Peyer's patch (tissue), 4 donors: ENCODE data around the gene TRIM31. TPM values are rescaled to one million over a fixed set of nuclear protein-coding genes. Genes with fewer than 3 reads are reported as not detected.

Source experiments
- DNase-seq, 3 donors: peaks; one replicate each; pipeline ENCODE4 v3.0.0-alpha.2; 2017 to 2019
- H3K27ac ChIP-seq, 4 donors: fragments of 200-600 bp; sonication (generic); one replicate each; pipeline ENCODE4 v1.5.1; 2016 to 2019
- H3K27me3 ChIP-seq, 2 donors: fragments of 200-600 bp; sonication (generic); one replicate each; pipeline ENCODE4 v1.5.1; 2019
- H3K36me3 ChIP-seq, 3 donors: fragments of 200-600 bp; sonication (generic); one replicate each; pipeline ENCODE4 v1.5.1; 2016 to 2019
- H3K4me1 ChIP-seq, 4 donors: fragments of 200-600 bp; sonication (generic); one replicate each; pipeline ENCODE4 v1.5.1; 2016 to 2019
- H3K4me3 ChIP-seq, 4 donors: fragments of 200-600 bp; sonication (generic); 1 replicate in 3 of 4; 2 replicates in 1 of 4; pipeline ENCODE4 v1.5.1; 2016 to 2019; ENCODE audit warnings: mild to moderate bottlenecking in 1 of 4
- H3K9me3 ChIP-seq, 4 donors: fragments of 200-600 bp; sonication (generic); one replicate each; pipeline ENCODE4 v1.5.1; 2016 to 2019; ENCODE audit warnings: mild to moderate bottlenecking in 1 of 4
- CTCF ChIP-seq, 6 experiments: fragments of 450-650 bp in 4 of 6; fragments of 200-600 bp in 2 of 6; sonication (generic) in 1 of 6; IDR thresholded peaks; one replicate each; pipeline ENCODE4 v1.5.1; 2017 to 2019; ENCODE audit warnings: antibody characterized with exemption in 6 of 6, mild to moderate bottlenecking in 3 of 6, moderate library complexity in 1 of 6
- POLR2A ChIP-seq, 2 donors: fragments of 450-650 bp; IDR thresholded peaks; one replicate each; pipeline ENCODE4 v1.5.1; 2017; ENCODE audit warnings: antibody characterized with exemption in 2 of 2, mild to moderate bottlenecking in 2 of 2, moderate library complexity in 2 of 2
- total RNA-seq, 4 donors: library from RNA; depleted of rRNA; stranded (reverse); fragments of >200 nt; gene quantifications; one replicate each; pipeline ENCODE4 v1.1.0, GENCODE V29; 2016

The TRIM31 gene
- total RNA-seq, 4 donors from 2014 or later, result 9.9 to 56.9 (median 42.0) TPM

GRCh38 chr6:30135757-30136156 is 22.9 kb upstream of the TRIM31 start, which contains the start of gene TRIM40:
TRIM40 (plus strand) TSS chr6:30136140; CDS start chr6:30137037, 897 bp downstream.
- DNase-seq, result peak in 2 of 3 donors; percentile 78 to 85
- Histone ChIP-seq H3K4me3 (peak within 1 kb of the TSS in 2 of 4 donors; percentile 25 to 35), H3K36me3 (no peaks in the 10 kb centered on the region)

GRCh38 chr6:30135147-30135546 is 22.3 kb upstream of the TRIM31 start:
- H3K4me3 ChIP-seq, result no peak overlapping the region
- H3K4me1 ChIP-seq, result peaks cover 0 to 8% (median 0%) of the 10 kb centered on the region in 4 donors
- H3K27me3 ChIP-seq, result no peaks in the 10 kb centered on the region
- H3K27ac ChIP-seq, result peak overlapping the region in 1 of 4 donors; percentile 66
- no peak for TF ChIP-seq POLR2A (IDR thresholded peaks at IDR 0.05)
- no peaks in the 10 kb centered on the region for H3K9me3 ChIP-seq
- no peak for DNase-seq
- H3K36me3 ChIP-seq, result no peaks in the 10 kb centered on the region

More at GRCh38 chr6:30135757-30136156, 22.9 kb upstream of the TRIM31 start, which contains the start of gene TRIM40:
- Histone ChIP-seq H3K27ac (peak within 1 kb of the TSS in 2 of 4 donors; percentile 38 to 66), H3K4me1 (peaks cover 0 to 2% (median 0%) of the 10 kb centered on the region in 4 donors), H3K9me3 (no peaks in the 10 kb centered on the region), H3K27me3 (no peaks in the 10 kb centered on the region)
- TF ChIP-seq CTCF (IDR thresholded peaks at IDR 0.05) (no peak), POLR2A (IDR thresholded peaks at IDR 0.05) (peak in 1 of 2 donors; percentile 28)

- DNase-seq, result no peak
- Histone ChIP-seq H3K4me3 (no peak overlapping the region), H3K27me3 (peaks cover 0 to 8% of the 10 kb centered on the region in 2 donors), H3K36me3 (no peaks in the 10 kb centered on the region), H3K27ac (no peak overlapping the region), H3K4me1 (peaks cover 0 to 14% (median 2%) of the 10 kb centered on the region in 4 donors), H3K9me3 (no peaks in the 10 kb centered on the region)
- TF ChIP-seq CTCF (IDR thresholded peaks at IDR 0.05), result no peak
- no peak for TF ChIP-seq POLR2A (IDR thresholded peaks at IDR 0.05)
Observed at GRCh38 chr6:30131947-30132497, 19.1 kb upstream of the TRIM31 start.

GRCh38 chr6:30130887-30131862 is 18.3 kb upstream of the TRIM31 start:
- Histone ChIP-seq H3K4me1 (peaks cover 0 to 14% (median 2%) of the 10 kb centered on the region in 4 donors), H3K27ac (peak overlapping the region in 3 of 4 donors; percentile 2 to 59 (median 25)), H3K27me3 (peaks cover 0 to 8% of the 10 kb centered on the region in 2 donors)

GRCh38 chr6:30130179-30130679 is 17.3 kb upstream of the TRIM31 start:
- no peak for DNase-seq
- peaks cover 0 to 14% (median 2%) of the 10 kb centered on the region in 4 donors for H3K4me1 ChIP-seq
- H3K27ac ChIP-seq, result peak overlapping the region in 3 of 4 donors; percentile 2 to 59 (median 25)
- peaks cover 0 to 8% of the 10 kb centered on the region in 2 donors for H3K27me3 ChIP-seq
- no peak for TF ChIP-seq POLR2A (IDR thresholded peaks at IDR 0.05)
- H3K4me3 ChIP-seq, result no peak overlapping the region
- no peaks in the 10 kb centered on the region for H3K9me3 ChIP-seq
- no peaks in the 10 kb centered on the region for H3K36me3 ChIP-seq

More at GRCh38 chr6:30130887-30131862, 18.3 kb upstream of the TRIM31 start:
- Histone ChIP-seq H3K4me3 (no peak overlapping the region), H3K9me3 (no peaks in the 10 kb centered on the region), H3K36me3 (no peaks in the 10 kb centered on the region)
- peak in 2 of 3 donors; percentile 66 to 86 for DNase-seq
- TF ChIP-seq POLR2A (IDR thresholded peaks at IDR 0.05) (no peak), CTCF (IDR thresholded peaks at IDR 0.05) (peak; percentile 87 to 100 (median 99))
